Stimulated activated CD8-positive, alpha-beta memory T cell treated with anti-CD3 and anti-CD28 coated beads, Interleukin-4, amount 100 ng/mL, for 24 hours (primary cell): ENCODE measurements around the gene TBC1D22A.

Experiments used
- DNase-seq: peaks from one replicate; pipeline ENCODE4 v3.0.0-alpha.2; 2020; ENCODE audit warnings: low read depth

Gene TBC1D22A

GRCh38 chr22:47143249-47143938, 380.9 kb downstream of the TBC1D22A start:
- DNase-seq = no peak

GRCh38 chr22:47144076-47144765, 381.8 kb downstream of the TBC1D22A start:
- DNase-seq = no peak

- no peak for DNase-seq
Measured at GRCh38 chr22:47144791-47145425, 382.5 kb downstream of the TBC1D22A start.

- no peak for DNase-seq
Measured at GRCh38 chr22:47145883-47146282, 383.4 kb downstream of the TBC1D22A start.

GRCh38 chr22:47146391-47146790, 383.9 kb downstream of the TBC1D22A start:
- DNase-seq = no peak

- no peak for DNase-seq
Measured at GRCh38 chr22:47146941-47147340, 384.5 kb downstream of the TBC1D22A start.

GRCh38 chr22:47147572-47147971, 385.1 kb downstream of the TBC1D22A start:
- DNase-seq = no peak

GRCh38 chr22:47148510-47148909, 386.1 kb downstream of the TBC1D22A start:
- no peak for DNase-seq

- DNase-seq = no peak
Measured at GRCh38 chr22:47148956-47149728, 386.7 kb downstream of the TBC1D22A start.

- DNase-seq = no peak
Measured at GRCh38 chr22:47149976-47150375, 387.5 kb downstream of the TBC1D22A start.

- DNase-seq = no peak
Measured at GRCh38 chr22:47150426-47150825, 388.0 kb downstream of the TBC1D22A start.

GRCh38 chr22:47151064-47151463, 388.6 kb downstream of the TBC1D22A start:
- no peak for DNase-seq

GRCh38 chr22:47151490-47151889, 389.0 kb downstream of the TBC1D22A start:
- no peak for DNase-seq

- DNase-seq = no peak
Measured at GRCh38 chr22:47152236-47152635, 389.8 kb downstream of the TBC1D22A start.

GRCh38 chr22:47152938-47153337, 390.5 kb downstream of the TBC1D22A start:
- DNase-seq = no peak

- no peak for DNase-seq
Measured at GRCh38 chr22:47153854-47154525, 391.5 kb downstream of the TBC1D22A start.

GRCh38 chr22:47154621-47155081, 392.2 kb downstream of the TBC1D22A start:
- no peak for DNase-seq

GRCh38 chr22:47155131-47155885, 392.9 kb downstream of the TBC1D22A start:
- no peak for DNase-seq

GRCh38 chr22:47155912-47156311, 393.5 kb downstream of the TBC1D22A start:
- no peak for DNase-seq

GRCh38 chr22:47156352-47157092, 394.1 kb downstream of the TBC1D22A start:
- no peak for DNase-seq
